ENCODE measurements around the gene MINPP1. TPM values are rescaled to one million over a fixed set of nuclear protein-coding genes. Genes with fewer than 3 reads are reported as not detected.

MINPP1 gene
- total RNA-seq, 5 donors from 2014 or later (not counting 1 experiment from before 2014, with no cell fraction given): 2.9 to 9.6 (median 8.8) TPM

DNA sequence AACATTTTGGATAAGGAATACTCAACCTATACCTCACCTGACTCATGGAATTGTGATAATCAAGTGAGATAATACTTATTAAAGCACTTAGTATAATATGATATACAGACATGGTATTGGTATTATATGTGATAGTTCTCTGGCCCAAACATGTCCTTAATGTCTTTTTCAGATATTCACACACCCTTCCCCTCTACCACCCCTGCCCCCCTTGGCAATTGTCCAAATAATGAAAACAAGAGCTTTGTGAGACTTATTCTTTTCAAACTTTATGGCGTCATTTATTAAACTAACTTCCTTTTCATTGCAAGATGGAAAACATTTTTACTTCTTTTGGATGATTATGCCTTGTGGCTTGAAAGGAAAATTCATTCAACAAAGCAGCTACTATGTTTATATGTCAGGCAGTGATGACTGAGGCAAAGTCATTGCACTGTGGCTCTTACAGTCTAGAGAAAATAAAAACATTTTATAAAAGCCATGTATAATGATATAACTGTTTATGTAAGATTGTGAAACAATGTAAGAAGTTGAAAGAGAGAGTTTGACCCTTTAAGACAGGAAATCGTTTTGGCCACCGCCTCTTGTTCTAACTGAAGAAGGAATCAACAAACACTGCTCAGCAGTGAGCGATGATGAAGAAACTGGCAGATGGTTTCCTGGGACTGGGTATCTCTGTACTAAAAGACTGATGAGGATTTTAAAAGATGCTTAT lies 27.4 kb downstream of the MINPP1 start:
- no peak overlapping the region for H3K27ac Mint-ChIP-seq

DNA sequence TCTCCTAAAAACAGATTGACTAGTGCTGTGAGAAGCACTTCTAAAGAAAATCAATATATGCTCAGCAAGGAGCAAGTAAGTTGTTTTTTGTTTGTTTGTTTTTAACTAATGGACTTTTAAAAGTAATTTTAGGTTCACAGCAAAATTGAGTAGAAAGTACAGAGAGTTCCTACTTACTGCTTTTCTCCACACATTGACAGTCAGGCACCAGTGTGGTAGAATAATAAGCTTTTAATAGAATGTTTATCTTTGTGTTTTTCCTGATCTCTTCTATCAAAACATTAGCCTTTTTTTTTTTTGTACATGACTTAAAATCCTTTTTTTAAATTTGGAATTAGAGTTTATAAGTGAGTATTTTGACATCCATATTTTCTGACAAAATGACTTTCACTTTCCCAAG lies 28.0 kb downstream of the MINPP1 start:
- ChIA-PET POLR2A (interaction anchor here in 1 of 2 donors (0.6 kb wide), 1 partner anchor 1719 kb away, joined by 3 read pairs; the partner anchor contains the start of gene LIPA), CTCF (interaction anchor here in 1 of 2 donors (1.3 kb wide), 1 partner anchor 128 kb away, joined by 3 read pairs; the partner anchor contains the start of gene PAPSS2)
- H3K27ac ChIP-seq (ENCODE audit: low read length): no peak overlapping the region
- no peak overlapping the region for H3K4me3 ChIP-seq (ENCODE audit: control insufficient read depth in 1 of 2, extremely low read depth in 1 of 2, low read length in 1 of 2)
- peaks cover 0 to 2% of the 10 kb centered on the region in 2 donors for H3K36me3 ChIP-seq (ENCODE audit: control insufficient read depth in 2 of 2, extremely low read depth in 1 of 2, insufficient read depth in 1 of 2, low read length in 1 of 2)
- DNase-seq: no peak
- H3K4me1 ChIP-seq (ENCODE audit: control insufficient read depth in 1 of 2, extremely low read depth in 1 of 2, insufficient read depth in 2 of 2, low read length in 2 of 2): no peaks in the 10 kb centered on the region
- Mint-ChIP-seq H3K4me1 (peaks cover 12 to 20% (median 13%) of the 10 kb centered on the region in 3 donors), H3K27me3 (no peaks in the 10 kb centered on the region), H3K27ac (no peak overlapping the region), H3K9me3 (no peaks in the 10 kb centered on the region), H3K36me3 (peaks cover 48% of the 10 kb centered on the region), H3K4me3 (no peak overlapping the region)
- H3K27me3 ChIP-seq (replicated peaks in 1 of 2; ENCODE audit: control insufficient read depth in 2 of 2, extremely low read depth in 1 of 2, insufficient read depth in 2 of 2, low read length in 1 of 2): no peaks in the 10 kb centered on the region
- no peaks in the 10 kb centered on the region for H3K9me3 ChIP-seq
- ATAC-seq (replicated peaks in 1 of 4): no peak

More for the DNA sequence above, 27.4 kb downstream of the MINPP1 start:
- DNase-seq (no peak), ATAC-seq (replicated peaks in 1 of 4) (no peak)
- H3K4me1 ChIP-seq (ENCODE audit: control insufficient read depth in 1 of 2, extremely low read depth in 1 of 2, insufficient read depth in 2 of 2, low read length in 2 of 2): no peaks in the 10 kb centered on the region
- no peaks in the 10 kb centered on the region for H3K9me3 ChIP-seq
- POLR2A ChIA-PET: interaction anchor here in 1 of 2 donors (0.6 kb wide), 1 partner anchor 1720 kb away, joined by 3 read pairs; the partner anchor contains the start of gene LIPA
- peaks cover 0 to 2% of the 10 kb centered on the region in 2 donors for H3K36me3 ChIP-seq (ENCODE audit: control insufficient read depth in 2 of 2, extremely low read depth in 1 of 2, insufficient read depth in 1 of 2, low read length in 1 of 2)
- CTCF ChIA-PET: interaction anchor here in 1 of 2 donors (0.9 to 1.3 kb wide), 2 partner anchors 9 to 128 kb away, joined by 3 to 4 read pairs; partner anchors contain the start of gene PAPSS2
- Mint-ChIP-seq H3K27me3 (no peaks in the 10 kb centered on the region), H3K4me1 (peaks cover 8 to 20% (median 12%) of the 10 kb centered on the region in 3 donors), H3K9me3 (peaks cover 0 to 2% (median 0%) of the 10 kb centered on the region in 3 donors), H3K4me3 (no peak overlapping the region), H3K36me3 (peaks cover 52% of the 10 kb centered on the region)
- H3K27ac ChIP-seq (ENCODE audit: low read length): no peak overlapping the region
- H3K4me3 ChIP-seq (ENCODE audit: control insufficient read depth in 1 of 2, extremely low read depth in 1 of 2, low read length in 1 of 2): no peak overlapping the region
- H3K27me3 ChIP-seq (replicated peaks in 1 of 2; ENCODE audit: control insufficient read depth in 2 of 2, extremely low read depth in 1 of 2, insufficient read depth in 2 of 2, low read length in 1 of 2): no peaks in the 10 kb centered on the region
- WGBS (ENCODE audit: insufficient coverage): 94% methylated on average over 2 of the region's 4 CpGs

DNA sequence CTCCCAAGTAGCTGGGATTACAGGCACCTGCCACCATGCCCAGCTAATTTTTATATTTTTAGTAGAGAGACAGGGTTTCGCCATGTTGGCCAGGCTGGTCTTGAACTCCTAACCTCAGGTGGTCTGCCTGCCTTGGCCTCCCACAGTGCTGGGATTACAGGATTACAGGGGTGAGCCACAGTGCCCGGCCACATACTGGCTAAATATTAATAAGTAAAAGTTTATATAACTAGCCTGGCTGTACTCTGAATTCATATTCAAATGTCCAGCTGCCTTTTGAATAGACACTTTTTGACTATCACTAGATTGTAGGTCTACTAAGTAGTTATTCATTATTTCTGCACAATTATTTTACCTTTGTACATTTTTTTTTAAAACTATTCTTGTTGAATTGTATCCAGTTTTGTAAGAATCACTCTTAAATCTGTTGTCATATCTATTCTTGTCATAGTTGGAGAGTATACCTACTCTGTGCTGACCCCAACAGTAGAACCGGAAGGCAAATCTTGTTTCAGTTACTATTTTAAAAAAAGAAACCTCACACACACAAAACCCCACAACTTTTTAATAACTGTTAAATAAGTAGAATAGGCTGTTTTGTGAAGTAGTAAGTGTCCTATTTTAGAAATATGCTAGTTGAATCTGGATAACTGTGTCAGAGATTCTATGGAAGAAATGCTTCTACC lies 29.6 kb downstream of the MINPP1 start:
- H3K27ac ChIP-seq (ENCODE audit: low read length): no peak overlapping the region
- DNase-seq (no peak), ATAC-seq (replicated peaks in 1 of 4) (no peak)
- POLR2A ChIA-PET: no interaction called here
- Mint-ChIP-seq H3K9me3 (no peaks in the 10 kb centered on the region), H3K27me3 (no peaks in the 10 kb centered on the region), H3K27ac (no peak overlapping the region), H3K4me1 (peaks cover 12 to 15% (median 12%) of the 10 kb centered on the region in 3 donors), H3K4me3 (no peak overlapping the region), H3K36me3 (peaks cover 47% of the 10 kb centered on the region)
- no CpG with 5 or more reads among the region's 3 CpGs for WGBS (ENCODE audit: insufficient coverage)
- CTCF ChIA-PET: interaction anchor here in 1 of 2 donors (0.5 to 0.7 kb wide), 5 partner anchors 13 to 810 kb away, joined by 4 to 8 read pairs (median 5); no protein-coding TSS in a partner anchor
- H3K36me3 ChIP-seq (ENCODE audit: control insufficient read depth in 2 of 2, extremely low read depth in 1 of 2, insufficient read depth in 1 of 2, low read length in 1 of 2): peaks cover 0 to 2% of the 10 kb centered on the region in 2 donors
- no peaks in the 10 kb centered on the region for H3K9me3 ChIP-seq
- H3K4me3 ChIP-seq (ENCODE audit: control insufficient read depth in 1 of 2, extremely low read depth in 1 of 2, low read length in 1 of 2): no peak overlapping the region
- H3K4me1 ChIP-seq (ENCODE audit: control insufficient read depth in 1 of 2, extremely low read depth in 1 of 2, insufficient read depth in 2 of 2, low read length in 2 of 2): no peaks in the 10 kb centered on the region
- H3K27me3 ChIP-seq (replicated peaks in 1 of 2; ENCODE audit: control insufficient read depth in 2 of 2, extremely low read depth in 1 of 2, insufficient read depth in 2 of 2, low read length in 1 of 2): no peaks in the 10 kb centered on the region

DNA sequence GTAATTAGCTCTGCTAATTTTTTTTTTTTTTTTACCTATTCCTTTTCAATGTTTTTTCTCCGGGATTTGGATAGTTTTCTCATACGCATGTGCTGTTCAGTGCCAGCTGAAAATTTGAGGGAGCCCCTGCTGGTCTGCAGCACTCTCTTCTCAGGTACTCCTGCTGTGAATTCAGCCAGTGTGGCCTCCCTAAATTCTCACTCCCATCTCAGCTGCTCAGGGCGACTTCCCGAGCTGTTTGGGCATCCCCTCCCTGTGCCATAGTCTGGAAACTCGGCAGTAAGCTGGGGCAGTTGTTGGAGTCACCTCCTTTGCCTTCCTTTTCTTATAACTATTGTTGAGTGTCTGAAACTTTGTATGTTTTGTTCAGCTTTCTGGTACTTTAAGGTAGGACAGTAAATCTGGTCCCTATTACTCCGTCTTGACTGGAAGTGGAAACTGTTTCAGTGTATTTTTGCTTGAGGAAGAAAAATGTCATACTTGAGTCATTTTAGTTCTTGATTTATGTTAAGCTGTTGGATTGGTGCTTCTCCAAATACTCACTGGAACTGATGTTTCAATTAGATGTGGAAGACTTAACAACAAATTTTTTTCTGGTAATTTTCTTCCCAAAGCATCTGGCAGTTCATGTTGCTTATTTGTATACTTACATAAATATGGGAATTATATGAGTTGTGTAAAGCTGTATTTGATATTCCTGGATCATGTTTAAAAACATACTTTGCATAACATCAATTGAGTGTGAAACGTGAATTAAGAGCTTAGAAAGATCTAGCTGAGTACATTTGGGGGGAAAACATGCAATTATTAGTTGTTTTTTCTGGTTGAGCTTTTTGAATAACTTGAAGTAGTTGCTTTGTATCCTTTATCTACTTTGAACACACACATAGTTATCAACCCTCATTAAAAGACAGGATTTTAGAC lies 33.7 kb downstream of the MINPP1 start:
- DNase-seq (no peak), ATAC-seq (replicated peaks in 1 of 4) (no peak)
- peaks cover 67% of the 10 kb centered on the region for H3K36me3 Mint-ChIP-seq
- peaks cover 8 to 22% (median 11%) of the 10 kb centered on the region in 3 donors for H3K9me3 Mint-ChIP-seq
- Histone ChIP-seq H3K36me3 (ENCODE audit: control insufficient read depth in 2 of 2, extremely low read depth in 1 of 2, insufficient read depth in 1 of 2, low read length in 1 of 2) (peaks cover 2 to 13% of the 10 kb centered on the region in 2 donors), H3K4me3 (ENCODE audit: control insufficient read depth in 1 of 2, extremely low read depth in 1 of 2, low read length in 1 of 2) (no peak overlapping the region), H3K4me1 (ENCODE audit: control insufficient read depth in 1 of 2, extremely low read depth in 1 of 2, insufficient read depth in 2 of 2, low read length in 2 of 2) (no peaks in the 10 kb centered on the region), H3K9me3 (peaks cover 3% of the 10 kb centered on the region), H3K27ac (ENCODE audit: low read length) (no peak overlapping the region), H3K27me3 (replicated peaks in 1 of 2; ENCODE audit: control insufficient read depth in 2 of 2, extremely low read depth in 1 of 2, insufficient read depth in 2 of 2, low read length in 1 of 2) (no peaks in the 10 kb centered on the region)
- no peak overlapping the region for H3K27ac Mint-ChIP-seq
- H3K4me3 Mint-ChIP-seq: no peak overlapping the region
- no peaks in the 10 kb centered on the region for H3K27me3 Mint-ChIP-seq
- CTCF ChIA-PET: no interaction called here
- H3K4me1 Mint-ChIP-seq: peaks cover 11 to 14% (median 12%) of the 10 kb centered on the region in 3 donors
- WGBS (ENCODE audit: insufficient coverage): 90% methylated on average over 1 of the region's 7 CpGs
- POLR2A ChIA-PET: interaction anchor here in 1 of 2 donors (0.6 to 0.8 kb wide), 2 partner anchors 92 to 367 kb away, joined by 3 read pairs; no protein-coding TSS in a partner anchor

DNA sequence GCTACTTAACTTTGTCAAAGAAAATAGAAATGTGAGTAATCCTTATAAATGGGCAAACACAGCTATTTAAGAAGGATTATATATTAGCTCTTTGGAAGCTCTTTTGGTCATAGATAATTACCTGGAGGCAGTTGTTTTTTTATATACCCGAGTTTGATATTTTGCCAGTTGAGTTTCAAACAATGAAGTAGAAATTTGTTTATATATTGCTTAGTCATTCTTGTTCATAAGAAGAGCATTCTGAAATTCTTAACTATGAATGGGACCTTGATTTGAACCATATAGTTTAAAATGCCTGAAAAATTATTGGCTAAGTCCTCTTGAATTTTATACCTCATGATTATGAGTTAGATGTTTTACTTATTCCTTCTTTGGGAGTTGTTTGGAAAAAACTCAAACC lies 36.4 kb downstream of the MINPP1 start:
- Histone ChIP-seq H3K36me3 (ENCODE audit: control insufficient read depth in 2 of 2, extremely low read depth in 1 of 2, insufficient read depth in 1 of 2, low read length in 1 of 2) (peaks cover 2 to 13% of the 10 kb centered on the region in 2 donors), H3K27me3 (replicated peaks in 1 of 2; ENCODE audit: control insufficient read depth in 2 of 2, extremely low read depth in 1 of 2, insufficient read depth in 2 of 2, low read length in 1 of 2) (no peaks in the 10 kb centered on the region), H3K9me3 (peaks cover 3% of the 10 kb centered on the region), H3K4me3 (ENCODE audit: control insufficient read depth in 1 of 2, extremely low read depth in 1 of 2, low read length in 1 of 2) (no peak overlapping the region), H3K27ac (ENCODE audit: low read length) (no peak overlapping the region), H3K4me1 (ENCODE audit: control insufficient read depth in 1 of 2, extremely low read depth in 1 of 2, insufficient read depth in 2 of 2, low read length in 2 of 2) (peaks cover 0 to 4% of the 10 kb centered on the region in 2 experiments)
- ChIA-PET POLR2A (no interaction called here), CTCF (interaction anchor here in 1 of 2 donors (1.0 kb wide), 1 partner anchor 9 kb away, joined by 4 read pairs; no protein-coding TSS in a partner anchor)
- H3K36me3 Mint-ChIP-seq: peaks cover 65% of the 10 kb centered on the region
- peaks cover 8 to 22% (median 11%) of the 10 kb centered on the region in 3 donors for H3K9me3 Mint-ChIP-seq
- DNase-seq: no peak
- no peak for ATAC-seq (replicated peaks in 1 of 4)
- no peak overlapping the region for H3K4me3 Mint-ChIP-seq
- H3K4me1 Mint-ChIP-seq: peaks cover 15 to 22% (median 22%) of the 10 kb centered on the region in 3 donors
- H3K27me3 Mint-ChIP-seq: no peaks in the 10 kb centered on the region
- WGBS (ENCODE audit: insufficient coverage): no CpG with 5 or more reads among the region's 1 CpG
- H3K27ac Mint-ChIP-seq: no peak overlapping the region
